ENCODE results near the gene CAMK2N2.

The CAMK2N2 gene

GRCh38 chr3:184261270-184261853 is at the start of gene CAMK2N2:
CAMK2N2 (minus strand) TSS chr3:184261553; CDS start chr3:184261285, 268 bp downstream.
- DNase-seq: peak; percentile 63 to 78 (median 65)

GRCh38 chr3:184308744-184309143 is 47.4 kb upstream of the CAMK2N2 start:
- no peak for DNase-seq

- no peak for DNase-seq
Measured at GRCh38 chr3:184307915-184308314, 46.6 kb upstream of the CAMK2N2 start.

- no peak for DNase-seq
Measured at GRCh38 chr3:184306341-184306972, 45.1 kb upstream of the CAMK2N2 start.

GRCh38 chr3:184305577-184305976 is 44.2 kb upstream of the CAMK2N2 start:
- peak in 1 of 3 donors; percentile 34 for DNase-seq

GRCh38 chr3:184300378-184300720 is 39.0 kb upstream of the CAMK2N2 start:
- no peak for DNase-seq

- DNase-seq: peak in 1 of 3 donors; percentile 27
Measured at GRCh38 chr3:184299488-184300377, 38.4 kb upstream of the CAMK2N2 start.

- peak; percentile 97 to 100 (median 99) for DNase-seq
Measured at GRCh38 chr3:184298759-184299487, 37.6 kb upstream of the CAMK2N2 start, which contains the start of gene PSMD2. PSMD2 (plus strand) TSS chr3:184299241; CDS start chr3:184299267, 26 bp downstream.

- no peak for DNase-seq
Measured at GRCh38 chr3:184296616-184297015, 35.3 kb upstream of the CAMK2N2 start.

- DNase-seq: no peak
Measured at GRCh38 chr3:184295771-184296170, 34.4 kb upstream of the CAMK2N2 start.

GRCh38 chr3:184291738-184292445 is 30.5 kb upstream of the CAMK2N2 start:
- no peak for DNase-seq

GRCh38 chr3:184291044-184291737 is 29.8 kb upstream of the CAMK2N2 start:
- no peak for DNase-seq

- DNase-seq: no peak
Measured at GRCh38 chr3:184290331-184290730, 29.0 kb upstream of the CAMK2N2 start.

- DNase-seq: peak; percentile 55 to 73 (median 71)
Measured at GRCh38 chr3:184289426-184289938, 28.1 kb upstream of the CAMK2N2 start.

GRCh38 chr3:184284696-184285095 is 23.3 kb upstream of the CAMK2N2 start:
- DNase-seq: peak; percentile 29 to 53 (median 46)

GRCh38 chr3:184283681-184284080 is 22.3 kb upstream of the CAMK2N2 start:
- DNase-seq: no peak

GRCh38 chr3:184282941-184283340 is 21.6 kb upstream of the CAMK2N2 start:
- no peak for DNase-seq

GRCh38 chr3:184277366-184277765 is 16.0 kb upstream of the CAMK2N2 start:
- DNase-seq: no peak

- no peak for DNase-seq
Measured at GRCh38 chr3:184275961-184276910, 14.9 kb upstream of the CAMK2N2 start, which contains the start of gene ECE2. ECE2 (plus strand) TSS chr3:184276022; CDS start chr3:184276154, 132 bp downstream.

GRCh38 chr3:184275381-184275701 is 14.0 kb upstream of the CAMK2N2 start:
- DNase-seq: no peak
